Measurements from ENCODE around the gene SMAD7.

DNA sequence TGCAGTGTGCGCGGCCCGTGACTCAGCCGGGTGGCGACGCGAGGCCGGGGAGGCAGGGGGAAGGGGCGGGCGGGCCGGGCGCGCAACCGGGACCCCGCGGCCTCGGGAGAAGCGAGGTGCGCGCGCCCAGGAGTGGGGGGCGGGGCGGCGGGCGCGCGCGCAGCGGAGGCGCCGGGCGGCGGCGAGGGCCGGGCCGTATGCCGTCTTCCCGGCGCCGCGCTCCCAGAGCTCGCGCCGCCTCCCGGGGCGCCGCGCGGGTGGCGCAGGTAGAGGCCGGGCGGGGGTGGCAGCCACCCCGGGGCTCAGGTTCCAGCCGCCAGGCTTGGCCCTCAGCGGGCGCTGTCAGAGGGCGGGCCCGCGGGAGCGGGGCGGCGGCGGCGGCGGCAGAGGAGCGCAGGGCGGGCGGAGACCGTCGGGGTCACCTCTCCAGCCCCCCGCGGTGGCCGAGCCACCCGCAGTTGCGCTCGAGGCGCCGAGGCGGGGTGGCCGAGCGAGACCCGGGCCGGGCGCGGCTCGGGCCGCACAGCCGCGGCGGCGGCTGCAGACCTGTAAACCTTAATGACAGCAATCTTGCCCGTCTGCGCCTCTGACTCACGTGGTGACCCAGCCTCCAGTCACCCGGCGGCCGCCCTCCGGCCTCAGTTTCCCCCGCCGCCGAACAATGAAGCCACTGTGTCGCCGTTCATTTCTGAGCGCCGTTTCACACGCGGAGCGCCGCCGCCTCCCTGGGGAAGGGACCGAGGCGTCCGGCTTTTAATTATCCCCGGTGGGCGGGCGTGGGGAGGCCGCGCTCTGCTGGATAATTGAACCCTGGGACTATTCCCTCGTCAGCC is 25.3 kb upstream of the SMAD7 start:
- TF ChIP-seq EZH2 (IDR thresholded peaks at IDR 0.05; ENCODE audit: insufficient read depth, poor library complexity, severe bottlenecking) (no peak), EZH2phosphoT487 (IDR thresholded peaks at IDR 0.05; ENCODE audit: insufficient read depth, low read depth) (no peak)

Data from GM23248 (cell line).